ENCODE measurements around the gene SLC34A3. TPM values are rescaled to one million over a fixed set of nuclear protein-coding genes. Genes with fewer than 3 reads are reported as not detected.
A peak's percentile ranks its signal among the peaks of the same experiment; 100 is the strongest.

The SLC34A3 gene
- total and polyA plus RNA-seq, 2 of the 8 experiments (the other 6 are each of a cell fraction or from before 2014, with no cell fraction given), result 0.08 TPM; not detected in 1

DNA sequence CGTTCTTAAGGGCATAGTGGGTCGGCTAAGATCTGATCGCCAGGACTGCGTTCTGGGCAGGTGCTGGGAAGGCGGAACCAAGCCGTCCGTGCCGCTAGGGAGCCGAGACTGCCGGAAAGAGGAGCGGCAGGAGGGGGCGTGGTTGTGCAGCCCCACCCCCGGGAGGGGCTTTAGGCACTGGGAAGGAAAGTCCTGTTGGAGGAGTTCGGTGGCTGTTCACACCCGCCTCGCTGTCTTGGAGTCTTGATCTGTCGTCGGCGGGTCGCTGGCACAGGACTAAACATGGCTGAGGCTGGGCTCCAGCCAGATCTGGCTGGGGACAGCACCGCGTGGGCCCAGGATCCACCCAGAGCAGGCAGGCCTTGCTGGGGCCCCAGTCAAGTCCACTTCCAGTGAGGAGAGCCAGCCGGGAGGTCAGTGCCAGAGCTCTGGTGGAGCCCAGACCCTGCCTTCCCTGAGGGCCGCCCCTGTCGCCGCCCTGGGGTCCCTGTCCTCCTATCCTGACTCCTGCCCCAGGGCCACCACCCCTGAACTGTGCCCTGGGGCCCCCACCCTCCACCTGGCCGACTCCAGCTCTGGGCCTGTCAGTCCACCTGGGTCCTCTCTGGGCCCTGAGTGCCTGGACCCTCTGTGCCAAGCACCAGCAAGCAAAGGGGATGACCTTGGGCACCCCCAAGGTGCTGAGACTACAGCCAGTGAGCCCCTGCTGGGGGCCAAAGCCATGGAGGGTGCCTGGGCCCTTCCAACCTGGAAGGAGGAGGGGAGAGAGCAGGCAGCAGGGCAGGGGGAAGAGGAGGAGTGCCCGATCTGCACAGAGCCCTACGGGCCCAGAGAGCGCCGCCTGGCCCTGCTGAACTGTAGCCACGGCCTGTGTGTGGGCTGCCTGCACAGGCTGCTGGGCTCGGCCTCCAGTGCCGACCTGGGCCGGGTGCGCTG, 13.2 kb upstream of the SLC34A3 start:
- FAIRE-seq, result no peak
- CTCF ChIA-PET (ENCODE audit: partially characterized antibody), result interaction anchor here (0.5 to 3.8 kb wide), 16 partner anchors 10 to 123 kb away, joined by 3 to 19 read pairs (median 4); partner anchors contain the start of genes LRRC26, RNF224 and TPRN

More for the DNA sequence above, 13.2 kb upstream of the SLC34A3 start:
- peak overlapping the region; percentile 31 to 37; a peak in 1 of 4 replicates for H3K4me2 ChIP-seq (ENCODE audit: insufficient read depth in 1 of 2, low read depth in 2 of 2, low read length in 2 of 2)
- no peak overlapping the region for H3K14ac ChIP-seq (ENCODE audit: insufficient read length)
- H2BK15ac ChIP-seq (ENCODE audit: low read length), result no peak overlapping the region
- peaks cover 0 to 22% (median 7%) of the 10 kb centered on the region in 4 experiments; a peak in 6 of 8 replicates for H3K36me3 ChIP-seq (ENCODE audit: control insufficient read depth in 2 of 4, insufficient read depth in 4 of 4, low read length in 3 of 4)
- H3K9ac ChIP-seq (replicated peaks in 1 of 4; ENCODE audit: extremely low read depth in 1 of 4, low read depth in 3 of 4, low read length in 3 of 4), result no peak overlapping the region
- H3K23me2 ChIP-seq (ENCODE audit: low read depth, low read length), result peaks cover 8% of the 10 kb centered on the region; the same call in 1 of the 2 replicates
- POLR2A ChIA-PET (ENCODE audit: partially characterized antibody), result interaction anchor here (0.7 to 69.9 kb wide), 10 partner anchors 9 to 385 kb away, joined by 3 to 1462 read pairs (median 4); partner anchors contain the start of genes ANAPC2, MAN1B1, NDOR1 and NELFB
- no peak overlapping the region for H4K5ac ChIP-seq (ENCODE audit: insufficient read length, low read depth, low read length)
- no peak overlapping the region for H2BK12ac ChIP-seq (ENCODE audit: low read depth, low read length)
- no peaks in the 10 kb centered on the region; a peak in 2 of 7 replicates for H3K27me3 ChIP-seq (replicated peaks in 1 of 4; ENCODE audit: control insufficient read depth in 3 of 4, extremely low read depth in 1 of 4, insufficient read depth in 3 of 4, low read length in 3 of 4)
- peak overlapping the region; percentile 65 for H4K91ac ChIP-seq (replicated peaks; ENCODE audit: insufficient read length, low read length)
- H2BK20ac ChIP-seq (ENCODE audit: low read length), result no peak overlapping the region
- no peaks in the 10 kb centered on the region for H3K79me2 ChIP-seq (ENCODE audit: control insufficient read depth in 1 of 2, insufficient read depth in 2 of 2, low read length in 2 of 2)
- TF ChIP-seq GABPA (IDR thresholded peaks at IDR 0.05; ENCODE audit: borderline replicate concordance, insufficient read depth, low read length) (peak; percentile 15; the same call in 1 of the 2 replicates), POLR2A (IDR thresholded peaks at IDR 0.05; ENCODE audit: control extremely low read depth in 1 of 2, low read depth in 2 of 2, low read length in 2 of 2) (peak in 1 of 2 experiments; percentile 37; a peak in 1 of 3 replicates), SIN3A (conservative IDR thresholded peaks at IDR 0.05 in 1 of 2, IDR thresholded peaks at IDR 0.05 in 1 of 2; ENCODE audit: low read depth in 1 of 2, low read length in 2 of 2) (0 out of 4 replicates have a peak, but pooled peaks of 1 of the 2 experiments have one; percentile 43), TAF1 (IDR thresholded peaks at IDR 0.05; ENCODE audit: low read depth, low read length) (no peak), HDAC2 (IDR thresholded peaks at IDR 0.05; ENCODE audit: borderline replicate concordance in 1 of 2, low read depth in 2 of 2, low read length in 2 of 2) (no peak), CTCF (IDR thresholded peaks at IDR 0.05; ENCODE audit: control extremely low read depth in 1 of 3, insufficient read depth in 1 of 3, low read depth in 1 of 3, low read length in 3 of 3) (peak in 1 of 3 experiments; percentile 1; a peak in 1 of 4 replicates)
- H3K4ac ChIP-seq (replicated peaks; ENCODE audit: insufficient read length, low read depth, low read length), result no peak overlapping the region
- WGBS, 2 experiments (ENCODE audit: extremely low coverage in 1 of 2, insufficient coverage in 1 of 2, insufficient read length in 1 of 2, insufficient replicate concordance in 2 of 2, low coverage in 1 of 2, low lambda C conversion rate in 2 of 2, missing lambda C conversion rate in 1 of 2), result 77% methylated on average over 23 of the region's 36 CpGs; no CpG with 5 or more reads in 1 of the 2 experiments
- no peak overlapping the region for H3K27ac ChIP-seq (ENCODE audit: low read depth, low read length)
- H3K9me3 ChIP-seq (ENCODE audit: insufficient read depth in 2 of 2, low read depth in 1 of 2, low read length in 1 of 2), result no peaks in the 10 kb centered on the region
- peaks cover 0 to 10% (median 4%) of the 10 kb centered on the region in 4 experiments; a peak in 5 of 7 replicates for H3K4me1 ChIP-seq (replicated peaks in 1 of 4; ENCODE audit: control insufficient read depth in 3 of 4, insufficient read depth in 4 of 4, low read length in 3 of 4)
- H2BK120ac ChIP-seq (replicated peaks; ENCODE audit: low read depth, low read length), result no peak overlapping the region
- DNase-seq (ENCODE audit: low read depth in 1 of 2, low spot score in 2 of 2), result peak; percentile 56 to 87
- no peaks in the 10 kb centered on the region; the same call in 1 of the 2 replicates for H3K79me1 ChIP-seq (ENCODE audit: low read depth, low read length)
- no peak overlapping the region for H2BK5ac ChIP-seq (ENCODE audit: low read depth, low read length)
- no peak overlapping the region for H2AK5ac ChIP-seq (ENCODE audit: low read depth, low read length)
- peak overlapping the region; percentile 85 for H4K8ac ChIP-seq (ENCODE audit: extremely low read depth, insufficient read depth, low read length)
- no peak overlapping the region for H3K18ac ChIP-seq (ENCODE audit: extremely low read depth, low read length)
- no peak overlapping the region for H3K23ac ChIP-seq (ENCODE audit: insufficient read length)
- no peak overlapping the region for H3K4me3 ChIP-seq (ENCODE audit: extremely low read depth in 1 of 4, insufficient read depth in 2 of 4, low read depth in 3 of 4, low read length in 4 of 4)
- peaks cover 0 to 15% of the 10 kb centered on the region in 2 experiments for H4K20me1 ChIP-seq (replicated peaks in 1 of 2; ENCODE audit: control insufficient read depth in 1 of 2, insufficient read depth in 2 of 2, low read length in 2 of 2)
- no peak overlapping the region for H2AFZ ChIP-seq (ENCODE audit: low read length)
- H3K56ac ChIP-seq (replicated peaks; ENCODE audit: insufficient read length, low read depth, low read length), result no peak overlapping the region

All from H1 (cell line).